Measurements from ENCODE around the gene WDR1.

The WDR1 gene

GRCh38 chr4:10116569-10117358 lies at the start of gene WDR1:
TSS of gene WDR1 (minus strand) at chr4:10116799. CDS start at chr4:10116666, 133 bp downstream.
- peak; percentile 99 for DNase-seq
- Mint-ChIP-seq H3K36me3 (ENCODE audit: low read depth) (peaks cover 51% of the 10 kb centered on the region), H3K27me3 (no peaks in the 10 kb centered on the region), H3K4me3 (peak within 1 kb of the TSS; percentile 96), H3K4me1 (ENCODE audit: low read depth) (peaks cover 76% of the 10 kb centered on the region), H3K27ac (peak within 1 kb of the TSS; percentile 98), H3K9me3 (no peaks in the 10 kb centered on the region)

DNA sequence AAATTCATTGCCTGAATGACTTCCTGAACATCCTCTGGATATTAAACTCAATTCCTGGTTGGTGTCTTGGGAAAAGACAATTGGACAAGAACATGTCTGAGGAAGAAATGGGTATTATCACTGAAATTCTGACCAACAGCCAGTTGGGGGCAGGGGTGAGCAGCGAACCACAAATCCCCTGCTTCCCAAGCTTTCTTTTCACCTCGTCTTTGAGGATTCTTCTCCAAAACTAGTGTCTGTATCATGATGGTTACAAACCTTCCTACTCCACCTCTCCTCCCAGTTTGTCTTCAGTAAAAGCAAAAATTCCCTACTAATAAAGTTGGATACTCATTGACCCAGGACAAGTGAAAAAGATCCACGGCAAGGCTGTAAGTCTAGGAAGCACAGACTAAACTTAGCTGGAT lies 48.3 kb upstream of the WDR1 start:
- H3K4me1 Mint-ChIP-seq (ENCODE audit: low read depth), result peaks cover 20% of the 10 kb centered on the region
- no peaks in the 10 kb centered on the region for H3K36me3 Mint-ChIP-seq (ENCODE audit: low read depth)
- H3K27ac Mint-ChIP-seq, result no peak overlapping the region
- no peak overlapping the region for H3K4me3 Mint-ChIP-seq
- H3K9me3 Mint-ChIP-seq, result no peaks in the 10 kb centered on the region
- no peak for DNase-seq
- no peaks in the 10 kb centered on the region for H3K27me3 Mint-ChIP-seq

DNA sequence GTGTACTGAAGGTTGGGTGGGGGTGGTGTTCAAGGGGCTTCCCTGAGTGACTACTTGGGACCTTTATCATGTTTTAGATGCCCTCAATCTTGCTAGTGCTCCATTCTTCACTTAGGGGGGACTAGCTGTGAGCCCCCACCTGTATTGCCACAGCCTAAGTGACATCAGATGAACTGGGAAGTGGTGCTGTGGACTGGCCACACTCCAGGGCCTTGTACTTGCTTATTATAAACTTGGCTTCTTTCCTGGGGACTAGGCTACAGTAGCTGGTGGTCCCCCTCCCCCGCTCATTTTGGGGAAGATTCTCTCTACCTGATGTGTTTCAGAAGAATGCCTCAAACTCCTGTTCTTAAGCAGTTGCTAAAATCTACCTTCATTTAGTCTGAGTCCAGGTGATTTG lies 46.7 kb upstream of the WDR1 start:
- no peak for DNase-seq
- H3K4me3 Mint-ChIP-seq, result no peak overlapping the region
- no peaks in the 10 kb centered on the region for H3K27me3 Mint-ChIP-seq
- H3K4me1 Mint-ChIP-seq (ENCODE audit: low read depth), result peaks cover 20% of the 10 kb centered on the region
- H3K27ac Mint-ChIP-seq, result no peak overlapping the region
- no peaks in the 10 kb centered on the region for H3K9me3 Mint-ChIP-seq
- no peaks in the 10 kb centered on the region for H3K36me3 Mint-ChIP-seq (ENCODE audit: low read depth)

DNA sequence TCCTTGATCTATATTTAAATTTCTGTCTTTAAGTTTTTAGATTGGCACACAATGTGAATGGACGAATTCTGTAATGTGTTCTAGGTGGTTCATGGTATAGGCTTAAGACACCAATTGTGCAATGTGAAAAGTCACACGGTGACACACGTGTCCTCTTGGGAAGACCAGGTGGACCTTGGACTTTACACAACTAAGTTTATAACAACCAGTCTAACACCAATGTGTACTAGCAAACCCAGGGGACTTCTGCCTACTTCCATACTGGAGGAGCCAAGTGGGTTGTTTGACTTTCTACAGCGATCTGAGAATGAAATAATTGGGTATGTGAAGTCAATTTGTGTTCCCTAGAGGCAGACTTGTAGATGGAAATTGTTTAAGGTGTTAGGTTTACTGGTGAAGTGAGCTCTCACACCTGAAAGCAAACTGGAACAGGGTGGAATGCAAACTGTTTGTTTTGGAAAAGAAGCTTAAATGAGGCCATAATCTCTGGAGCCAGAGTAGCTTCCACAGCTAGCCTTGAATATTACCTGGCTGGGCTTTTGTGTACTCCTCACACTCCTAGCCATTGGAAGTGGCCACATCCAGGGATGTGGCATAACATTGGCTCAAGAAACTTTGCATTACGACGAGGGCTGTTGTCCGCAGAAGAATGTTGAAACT lies 45.9 kb upstream of the WDR1 start:
- Mint-ChIP-seq H3K4me1 (ENCODE audit: low read depth) (peaks cover 27% of the 10 kb centered on the region), H3K4me3 (no peak overlapping the region), H3K36me3 (ENCODE audit: low read depth) (no peaks in the 10 kb centered on the region), H3K27ac (no peak overlapping the region), H3K9me3 (no peaks in the 10 kb centered on the region), H3K27me3 (no peaks in the 10 kb centered on the region)
- no peak for DNase-seq

DNA sequence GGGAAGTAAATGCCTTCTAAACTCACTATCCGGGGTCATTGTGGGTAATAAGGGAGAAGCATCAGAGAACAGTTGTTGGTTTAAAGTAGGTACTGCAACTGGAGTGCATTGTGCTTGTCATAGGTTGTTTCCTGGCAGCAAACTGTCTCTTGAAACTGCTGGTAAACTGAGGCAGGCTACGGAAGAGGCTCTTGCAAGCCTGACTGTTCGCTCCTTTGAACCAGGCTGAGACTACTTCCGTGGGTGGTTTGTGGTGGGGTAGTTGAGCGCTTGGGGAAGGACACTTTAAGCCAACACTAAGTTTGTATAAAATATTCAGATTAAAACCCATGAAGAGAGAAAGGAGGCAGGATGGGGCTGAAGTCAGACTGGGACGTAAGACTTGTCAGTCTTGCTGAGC lies 45.2 kb upstream of the WDR1 start:
- H3K36me3 Mint-ChIP-seq (ENCODE audit: low read depth), result no peaks in the 10 kb centered on the region
- no peak overlapping the region for H3K4me3 Mint-ChIP-seq
- no peaks in the 10 kb centered on the region for H3K9me3 Mint-ChIP-seq
- no peak for DNase-seq
- H3K4me1 Mint-ChIP-seq (ENCODE audit: low read depth), result peaks cover 29% of the 10 kb centered on the region
- H3K27me3 Mint-ChIP-seq, result no peaks in the 10 kb centered on the region
- peak overlapping the region; percentile 34 for H3K27ac Mint-ChIP-seq

DNA sequence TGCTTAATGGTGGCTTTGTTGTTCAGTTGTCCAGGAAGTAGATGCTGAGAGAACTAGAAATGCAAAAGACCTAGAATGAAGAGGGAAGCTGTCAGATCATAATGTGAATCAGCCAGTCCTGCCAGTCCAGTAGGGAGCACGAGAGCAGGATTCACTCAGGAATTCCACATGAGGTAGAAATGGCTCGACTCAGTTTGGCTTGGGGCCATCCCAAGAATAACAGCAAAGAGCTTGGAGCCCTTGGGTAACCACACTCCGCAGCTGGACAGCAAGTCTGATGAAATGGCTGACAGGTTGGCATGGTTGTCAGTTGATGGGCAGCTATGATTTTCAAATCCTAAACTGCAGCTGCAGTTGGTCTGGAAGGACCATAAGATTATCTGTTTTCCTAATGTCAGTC lies 44.5 kb upstream of the WDR1 start:
- Mint-ChIP-seq H3K4me1 (ENCODE audit: low read depth) (peaks cover 29% of the 10 kb centered on the region), H3K27ac (no peak overlapping the region), H3K9me3 (no peaks in the 10 kb centered on the region), H3K4me3 (no peak overlapping the region), H3K27me3 (no peaks in the 10 kb centered on the region), H3K36me3 (ENCODE audit: low read depth) (no peaks in the 10 kb centered on the region)
- no peak for DNase-seq

GRCh38 chr4:10160281-10160856 lies 43.8 kb upstream of the WDR1 start:
- DNase-seq, result no peak
- Mint-ChIP-seq H3K36me3 (ENCODE audit: low read depth) (no peaks in the 10 kb centered on the region), H3K27ac (no peak overlapping the region), H3K9me3 (no peaks in the 10 kb centered on the region), H3K4me1 (ENCODE audit: low read depth) (peaks cover 29% of the 10 kb centered on the region), H3K27me3 (no peaks in the 10 kb centered on the region), H3K4me3 (no peak overlapping the region)

DNA sequence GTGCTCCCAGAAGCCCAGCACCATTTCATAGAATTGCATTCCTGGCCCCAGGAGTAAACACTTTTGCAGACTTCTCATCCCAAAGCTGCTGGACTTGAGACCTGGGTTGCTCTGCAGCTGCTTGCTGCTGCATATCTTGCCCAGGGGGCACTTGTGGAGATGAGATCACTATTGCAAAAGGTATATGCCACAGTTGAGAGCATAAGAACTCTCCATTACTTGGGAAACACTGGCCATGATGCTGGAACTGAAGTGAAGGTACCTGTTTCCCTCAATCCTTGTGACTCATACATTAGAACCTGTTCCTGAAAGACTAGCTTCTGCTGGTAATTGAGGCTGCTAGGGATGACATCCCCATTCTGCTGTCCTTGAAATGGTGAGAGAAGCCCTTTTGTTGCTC lies 43.1 kb upstream of the WDR1 start:
- no peaks in the 10 kb centered on the region for H3K27me3 Mint-ChIP-seq
- no peak overlapping the region for H3K27ac Mint-ChIP-seq
- H3K4me1 Mint-ChIP-seq (ENCODE audit: low read depth), result peaks cover 29% of the 10 kb centered on the region

DNA sequence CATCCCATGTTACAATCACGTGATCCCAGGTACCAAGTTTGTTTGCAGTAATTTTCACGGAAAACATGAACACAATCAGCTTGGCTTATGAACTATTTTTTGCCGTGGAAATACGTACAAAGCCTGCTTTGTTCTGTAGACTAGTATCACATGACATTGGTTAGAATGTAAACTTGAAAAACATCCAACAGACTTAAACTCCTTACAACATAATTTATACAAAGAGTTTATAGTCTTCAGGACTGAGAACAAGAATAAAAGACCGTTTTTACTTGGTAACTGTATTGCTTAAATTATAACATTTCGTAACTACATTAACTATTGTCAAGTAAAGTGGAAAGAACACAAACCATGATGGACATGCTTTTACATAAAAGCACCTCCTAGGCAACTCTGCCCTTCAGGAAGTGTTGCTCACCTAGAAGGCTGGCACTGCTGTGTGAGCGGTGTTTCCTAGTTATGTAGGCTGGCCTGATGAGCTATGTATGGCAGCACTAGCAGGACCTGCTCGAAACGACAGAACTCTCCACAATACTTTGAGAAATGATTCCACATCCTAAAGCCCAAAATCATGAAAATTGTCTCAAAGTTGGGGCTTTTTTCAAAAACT lies 41.8 kb upstream of the WDR1 start:
- H3K9me3 Mint-ChIP-seq, result no peaks in the 10 kb centered on the region
- peaks cover 29% of the 10 kb centered on the region for H3K4me1 Mint-ChIP-seq (ENCODE audit: low read depth)
- H3K27ac Mint-ChIP-seq, result no peak overlapping the region
- H3K27me3 Mint-ChIP-seq, result no peaks in the 10 kb centered on the region
- H3K36me3 Mint-ChIP-seq (ENCODE audit: low read depth), result no peaks in the 10 kb centered on the region
- no peak for DNase-seq
- H3K4me3 Mint-ChIP-seq, result no peak overlapping the region

More for the DNA sequence above, 43.1 kb upstream of the WDR1 start:
- DNase-seq, result no peak
- H3K9me3 Mint-ChIP-seq, result no peaks in the 10 kb centered on the region
- no peaks in the 10 kb centered on the region for H3K36me3 Mint-ChIP-seq (ENCODE audit: low read depth)
- H3K4me3 Mint-ChIP-seq, result no peak overlapping the region

- peak; percentile 38 for DNase-seq
- H3K36me3 Mint-ChIP-seq (ENCODE audit: low read depth), result no peaks in the 10 kb centered on the region
- H3K9me3 Mint-ChIP-seq, result no peaks in the 10 kb centered on the region
- no peaks in the 10 kb centered on the region for H3K27me3 Mint-ChIP-seq
- no peak overlapping the region for H3K27ac Mint-ChIP-seq
- H3K4me1 Mint-ChIP-seq (ENCODE audit: low read depth), result peaks cover 29% of the 10 kb centered on the region
- no peak overlapping the region for H3K4me3 Mint-ChIP-seq
Observed at GRCh38 chr4:10157478-10158332, 41.1 kb upstream of the WDR1 start.

- Mint-ChIP-seq H3K36me3 (ENCODE audit: low read depth) (no peaks in the 10 kb centered on the region), H3K4me1 (ENCODE audit: low read depth) (peaks cover 9% of the 10 kb centered on the region), H3K9me3 (no peaks in the 10 kb centered on the region), H3K27ac (no peak overlapping the region), H3K4me3 (no peak overlapping the region), H3K27me3 (no peaks in the 10 kb centered on the region)
- DNase-seq, result no peak
Observed at GRCh38 chr4:10154241-10154640, 37.6 kb upstream of the WDR1 start.

- DNase-seq, result no peak
- Mint-ChIP-seq H3K9me3 (no peaks in the 10 kb centered on the region), H3K27ac (no peak overlapping the region), H3K27me3 (no peaks in the 10 kb centered on the region), H3K4me3 (no peak overlapping the region), H3K36me3 (ENCODE audit: low read depth) (no peaks in the 10 kb centered on the region), H3K4me1 (ENCODE audit: low read depth) (peaks cover 7% of the 10 kb centered on the region)
Observed at GRCh38 chr4:10153161-10153560, 36.6 kb upstream of the WDR1 start.

GRCh38 chr4:10151182-10151581 lies 34.6 kb upstream of the WDR1 start:
- H3K4me1 Mint-ChIP-seq (ENCODE audit: low read depth), result no peaks in the 10 kb centered on the region
- H3K4me3 Mint-ChIP-seq, result no peak overlapping the region
- no peaks in the 10 kb centered on the region for H3K9me3 Mint-ChIP-seq
- no peaks in the 10 kb centered on the region for H3K27me3 Mint-ChIP-seq
- no peak overlapping the region for H3K27ac Mint-ChIP-seq
- no peaks in the 10 kb centered on the region for H3K36me3 Mint-ChIP-seq (ENCODE audit: low read depth)
- DNase-seq, result no peak

DNA sequence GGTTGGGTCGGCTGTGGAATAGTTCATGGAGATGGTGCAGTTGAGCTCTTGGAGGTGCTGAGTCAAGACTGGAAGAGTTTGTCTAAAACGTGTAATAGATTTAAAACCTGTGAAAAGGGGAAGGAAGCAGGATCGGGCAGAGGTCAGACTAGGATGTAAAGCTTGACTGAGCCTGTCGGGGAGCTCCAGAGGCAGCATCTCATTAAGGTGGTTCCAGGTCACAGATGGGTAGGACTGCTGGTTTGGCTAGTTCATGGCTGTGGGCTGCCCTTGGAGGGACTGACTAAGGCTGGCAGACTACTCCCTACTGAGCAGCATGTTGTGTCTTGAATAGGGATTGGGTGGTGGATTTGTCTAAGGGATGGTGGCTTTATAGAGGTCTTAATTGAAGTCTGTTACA lies 28.4 kb upstream of the WDR1 start:
- Mint-ChIP-seq H3K4me3 (no peak overlapping the region), H3K4me1 (ENCODE audit: low read depth) (no peaks in the 10 kb centered on the region), H3K27ac (no peak overlapping the region), H3K9me3 (no peaks in the 10 kb centered on the region), H3K36me3 (ENCODE audit: low read depth) (no peaks in the 10 kb centered on the region), H3K27me3 (no peaks in the 10 kb centered on the region)
- DNase-seq, result no peak
